K562 (cell line): ENCODE results near the gene GAA. TPM values are rescaled to one million over a fixed set of nuclear protein-coding genes. Genes with fewer than 3 reads are reported as not detected.

Source experiments
- ATAC-seq: fragments of 200-7000 bp; cut with Tn5 transposase; 3 replicates; pipeline ENCODE4 v1.9.1; 2020; ENCODE audit warnings: moderate library complexity
- BruUV-seq: library from RNA; stranded (reverse); fragments of 400-500 nt; replicated peaks from 2 replicates; lab custom pipeline; 2021; lab: Mats Ljungman, UMichigan
- CTCF ChIA-PET: fragments of 300-600 bp; formaldehyde crosslinking; extraction: SDS; loops from one replicate; lab custom pipeline; 2021; ENCODE audit warnings: low intra/inter-chr PET ratio; lab: Yijun Ruan, JAX
- POLR2A ChIA-PET: fragments of 300-600, 350-650 bp; sonication (Branson Sonifier 250); formaldehyde crosslinking; extraction: SDS; loops from one replicate; lab custom pipeline; 2021; ENCODE audit warnings: antibody characterized with exemption, inconsistent platforms; lab: Yijun Ruan, JAX
- DNase-seq, 4 experiments: peaks; one replicate each; pipeline versions ENCODE4 v3.0.0 to v3.0.0-alpha.2; 2011 to 2018; ENCODE audit warnings: low spot score in 3 of 4, mixed read lengths in 3 of 4; ENCODE audit errors: extremely low read depth in 1 of 4
- FAIRE-seq: peaks from 2 replicates; lab custom pipeline; 2011; peaks lifted over from hg19 to GRCh38; lab: Jason Lieb, UNC
- H2AFZ ChIP-seq: 2 replicates; pipeline ENCODE4 v1.6.0; 2011; ENCODE audit warnings: low read depth, low read length, control low read depth, inconsistent platforms
- H3K27ac ChIP-seq: fragments of 200-600 bp; 3 replicates; pipeline ENCODE4 v1.8.0; 2011; ENCODE audit warnings: low read depth, mild to moderate bottlenecking, control low read depth, inconsistent platforms, low read length, moderate library complexity, mixed read lengths; ENCODE audit errors: extremely low read depth
- H3K27me3 ChIP-seq, 2 experiments: fragments of 300-600 bp in 1 of 2; 2 replicates in 1 of 2; 3 replicates in 1 of 2; pipeline versions ENCODE4 v1.6.0 to v1.8.0; 2011; ENCODE audit warnings: inconsistent platforms in 2 of 2, low read length in 2 of 2, mild to moderate bottlenecking in 1 of 2, mixed read lengths in 1 of 2, moderate library complexity in 1 of 2; ENCODE audit not compliant: control insufficient read depth in 2 of 2, insufficient read depth in 2 of 2
- H3K36me3 ChIP-seq: fragments of 300-600 bp; 3 replicates; pipeline ENCODE4 v1.8.0; 2011; ENCODE audit warnings: mild to moderate bottlenecking, low read length, inconsistent platforms; ENCODE audit not compliant: control insufficient read depth, insufficient read depth
- H3K4me1 ChIP-seq, 2 experiments: fragments of 200-600 bp in 1 of 2; replicated peaks in 1 of 2; 2 replicates in 1 of 2; 3 replicates in 1 of 2; pipeline versions ENCODE4 v1.5.1 to v1.8.0; 2011; ENCODE audit warnings: inconsistent platforms in 2 of 2, low read length in 2 of 2, mild to moderate bottlenecking in 1 of 2, mixed read lengths in 1 of 2, moderate library complexity in 1 of 2; ENCODE audit not compliant: control insufficient read depth in 2 of 2, insufficient read depth in 2 of 2
- H3K4me2 ChIP-seq: 2 replicates; pipeline ENCODE4 v1.6.1; 2011; ENCODE audit warnings: low read length, control low read depth, inconsistent platforms, mixed read lengths; ENCODE audit not compliant: insufficient read depth
- H3K4me3 ChIP-seq: fragments of 200-600 bp; sonication (generic), shearing (Covaris generic); 2 replicates; pipeline ENCODE4 v1.5.1; 2016; ENCODE audit warnings: control low read depth, inconsistent platforms
- H3K79me2 ChIP-seq: fragments of 200-600 bp; 3 replicates; pipeline ENCODE4 v1.8.0; 2011; ENCODE audit warnings: low read length, inconsistent platforms; ENCODE audit not compliant: control insufficient read depth, insufficient read depth
- H3K9ac ChIP-seq, 2 experiments: 2 replicates each; pipeline versions ENCODE4 v1.6.0 to v1.6.1; 2011; ENCODE audit warnings: low read depth in 2 of 2, low read length in 2 of 2, control low read depth in 1 of 2, inconsistent platforms in 1 of 2, mild to moderate bottlenecking in 1 of 2, mixed read lengths in 1 of 2; ENCODE audit not compliant: insufficient read depth in 1 of 2
- H3K9me1 ChIP-seq: one replicate; pipeline ENCODE4 v1.6.0; 2011; ENCODE audit warnings: inconsistent platforms, mild to moderate bottlenecking, low read length, moderate library complexity; ENCODE audit not compliant: control insufficient read depth, insufficient read depth
- H3K9me3 ChIP-seq: replicated peaks from 2 replicates; pipeline ENCODE4 v1.5.1; 2011; ENCODE audit warnings: low read depth, low read length, inconsistent platforms; ENCODE audit not compliant: control insufficient read depth, insufficient read depth
- H4K20me1 ChIP-seq: replicated peaks from 2 replicates; pipeline ENCODE4 v1.6.1; 2011; ENCODE audit warnings: low read length, inconsistent platforms, mixed read lengths; ENCODE audit not compliant: control insufficient read depth, insufficient read depth
- ARID1B ChIP-seq: fragments of 450-650 bp; IDR thresholded peaks from 2 replicates; pipeline ENCODE4 v1.6.1; 2016; ENCODE audit warnings: antibody characterized with exemption, mild to moderate bottlenecking, inconsistent platforms
- CBX2 ChIP-seq: fragments of 200-600 bp; sonication (generic); IDR thresholded peaks from one replicate; pipeline ENCODE4 v1.6.1; 2012; ENCODE audit warnings: mild to moderate bottlenecking, low read length, inconsistent platforms; ENCODE audit not compliant: insufficient read depth, poor library complexity, severe bottlenecking
- DNMT1 ChIP-seq: fragments of 450-650 bp; IDR thresholded peaks from 2 replicates; pipeline ENCODE4 v1.6.1; 2016; ENCODE audit warnings: antibody characterized with exemption, mild to moderate bottlenecking
- EHMT2 ChIP-seq: fragments of 450-650 bp; IDR thresholded peaks from 2 replicates; pipeline ENCODE4 v1.6.1; 2018; ENCODE audit warnings: antibody characterized with exemption
- ELK1 ChIP-seq: sonication (generic); formaldehyde crosslinking; IDR thresholded peaks from 2 replicates; pipeline ENCODE4 v1.8.1; 2022; ENCODE audit warnings: missing genetic modification reagents
- EWSR1 ChIP-seq: fragments of 450-650 bp; IDR thresholded peaks from 2 replicates; pipeline ENCODE4 v1.6.1; 2018; ENCODE audit warnings: borderline replicate concordance, mild to moderate bottlenecking, low read depth, moderate library complexity; ENCODE audit not compliant: partially characterized antibody
- MAX ChIP-seq: sonication (generic); formaldehyde crosslinking; IDR thresholded peaks from 2 replicates; pipeline ENCODE4 v1.9.0; 2022; ENCODE audit warnings: mild to moderate bottlenecking, missing genetic modification reagents
- MCM7 ChIP-seq, 2 experiments: fragments of 450-650 bp; IDR thresholded peaks; 2 replicates each; pipeline ENCODE4 v1.6.1; 2016 to 2018
- MITF ChIP-seq: IDR thresholded peaks from 2 replicates; pipeline ENCODE4 v1.6.1; 2014; ENCODE audit warnings: antibody characterized with exemption
- NFATC3 ChIP-seq: fragments of 450-650 bp; IDR thresholded peaks from 2 replicates; pipeline ENCODE4 v1.6.1; 2017; ENCODE audit warnings: mild to moderate bottlenecking
- ZNF79 ChIP-seq: fragments of 250-450 bp; sonication (Bioruptor Pico); IDR thresholded peaks from 2 replicates; pipeline ENCODE4 v1.4.0; 2020; ENCODE audit warnings: low read depth, mild to moderate bottlenecking, moderate library complexity
- WGBS: fragments of 100-300 bp; shearing (Covaris generic); methylation state at CpG from one replicate; pipeline ENCODE4 v1.1.6; 2016; ENCODE audit warnings: low coverage, mixed read lengths; ENCODE audit not compliant: insufficient coverage; ENCODE audit errors: missing lambda C conversion rate; 5-methylcytosine and 5-hydroxymethylcytosine counted together
- in situ Hi-C: fragments of 300-500 bp; cut with MboI; formaldehyde crosslinking; loops from 4 replicates; pipeline ENCODE4 v1.15.0; 2018; ENCODE audit warnings: inconsistent platforms, mixed read lengths
- intact Hi-C: fragments of 100-400 bp; cut with micrococcal nuclease; formaldehyde crosslinking; loops from 2 replicates; pipeline ENCODE4 v1.14.2; 2022
- polyA plus RNA-seq, 8 experiments: library from polyadenylated mRNA; depleted of rRNA in 4 of 8; stranded (reverse) in 5 of 8; unstranded in 3 of 8; fragments of >200 nt; fragmentation: Nextera tagmentation in 2 of 8; fragmentation: Illumina TruSeq in 1 of 8; extraction: Ambion mirVana in 2 of 8; extraction: Trizol in 1 of 8; gene quantifications; 2 replicates each; pipeline versions ENCODE4 v1.2.1 to v1.2.3, GENCODE V29; 2011 to 2014; ENCODE audit warnings: inconsistent platforms in 1 of 8, missing spikeins in 1 of 8
- total RNA-seq, 7 experiments: library from RNA; depleted of rRNA in 6 of 7; stranded (reverse); fragments of >200 nt in 6 of 7; fragmentation: Illumina TruSeq in 2 of 7; extraction: Trizol in 2 of 7; gene quantifications; 2 replicates each; pipeline versions ENCODE4 v1.2.1 to v1.2.3, GENCODE V29; 2011 to 2021; ENCODE audit warnings: low replicate concordance in 1 of 7

The GAA gene
- total and polyA plus RNA-seq, 9 of the 15 experiments (the other 6 are each of a cell fraction or from before 2014, with no cell fraction given) = 0.15 to 6.4 (median 1.7) TPM

- FAIRE-seq = no peak
- peak overlapping the region in 1 of 2 experiments; percentile 95; a peak in 1 of 4 replicates for H3K9ac ChIP-seq
- POLR2A ChIA-PET = no interaction called here
Observed at GRCh38 chr17:80102664-80103448, 1.5 kb downstream of the GAA start.

More at GRCh38 chr17:80102664-80103448, 1.5 kb downstream of the GAA start:
- H3K27ac ChIP-seq = no peak overlapping the region
- peaks cover 10 to 52% of the 10 kb centered on the region in 2 experiments; a peak in 4 of 5 replicates for H3K4me1 ChIP-seq
- TF ChIP-seq ARID1B (no peak), EWSR1 (no peak), ELK1 (CRISPR knock-in tag) (no peak), MCM7 (IDR thresholded peaks at IDR 0.05) (no peak), DNMT1 (no peak), EHMT2 (no peak), MAX (CRISPR knock-in tag) (no peak), CBX2 (no peak), ZNF79 (CRISPR knock-in tag) (no peak), NFATC3 (no peak), MITF (no peak)
- ATAC-seq = no peak
- in situ Hi-C loops = no loop called here
- H2AFZ ChIP-seq = no peak overlapping the region
- peaks cover 14 to 34% of the 10 kb centered on the region in 2 experiments; a peak in 4 of 5 replicates for H3K27me3 ChIP-seq
- no peaks in the 10 kb centered on the region for H3K79me2 ChIP-seq
- 0 out of 2 replicates have a peak, but pooled peaks cover 4% of the 10 kb centered on the region for H4K20me1 ChIP-seq
- H3K4me3 ChIP-seq = no peak overlapping the region
- CTCF ChIA-PET = no interaction called here
- BruUV-seq = no TSS peak
- no peaks in the 10 kb centered on the region for H3K9me1 ChIP-seq
- H3K9me3 ChIP-seq = no peaks in the 10 kb centered on the region
- no peaks in the 10 kb centered on the region for H3K36me3 ChIP-seq
- no peak for DNase-seq
- intact Hi-C loops = loop anchor here (10.0 kb wide), 1 partner anchor 82 kb away; no protein-coding TSS in a partner anchor
- H3K4me2 ChIP-seq = peak overlapping the region; percentile 95; the same call in 1 of the 2 replicates
- 58% methylated on average over 14 of the region's 15 CpGs for WGBS
